Epidermal melanocyte (primary cell): Measurements from ENCODE around the gene EPB41L1.
A peak's percentile ranks its signal among the peaks of the same experiment; 100 is the strongest.

Experiments used
- DNase-seq: peaks from one replicate; pipeline ENCODE4 v3.0.0; 2011; ENCODE audit warnings: low spot score; ENCODE audit not compliant: insufficient read length

Gene EPB41L1

DNA sequence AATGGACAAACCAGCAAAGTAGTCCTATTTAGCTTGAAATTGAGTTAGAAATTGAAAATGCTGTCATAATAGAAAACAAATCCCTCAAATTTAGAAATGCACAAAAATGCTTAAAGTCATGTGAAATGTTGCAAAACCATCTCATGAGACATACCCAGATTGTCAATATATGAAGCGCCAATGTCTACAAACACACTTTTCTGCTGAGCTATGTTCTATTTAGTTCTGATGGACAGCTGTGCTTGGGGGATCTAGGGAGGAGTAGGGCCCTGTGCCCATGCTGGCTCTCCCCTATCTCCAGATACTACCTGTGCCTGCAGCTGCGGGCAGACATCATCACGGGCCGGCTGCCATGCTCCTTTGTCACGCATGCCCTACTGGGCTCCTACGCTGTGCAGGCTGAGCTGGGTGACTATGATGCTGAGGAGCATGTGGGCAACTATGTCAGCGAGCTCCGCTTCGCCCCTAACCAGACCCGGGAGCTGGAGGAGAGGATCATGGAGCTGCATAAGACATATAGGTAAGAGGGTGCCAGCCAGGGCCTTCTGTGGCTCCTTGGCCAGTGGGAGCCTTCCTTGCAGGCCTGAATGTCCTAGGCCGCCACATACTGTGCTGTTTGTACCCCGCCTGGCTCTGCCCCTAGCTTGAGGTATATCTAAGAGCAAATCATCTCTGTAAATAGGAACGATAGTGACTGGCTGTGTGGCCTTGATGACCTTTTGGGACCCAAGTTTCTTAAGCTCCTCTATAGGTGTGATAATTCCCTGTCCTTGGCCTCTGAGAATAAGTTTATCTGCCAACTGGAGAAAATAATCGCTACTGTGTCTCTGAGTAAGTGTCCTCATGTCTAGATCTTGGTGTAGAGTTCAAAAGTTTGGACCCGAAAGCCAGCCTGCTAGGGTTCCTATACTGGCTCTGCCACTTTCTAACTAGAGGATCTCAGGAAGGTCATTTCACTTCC lies 30.6 kb downstream of the EPB41L1 start:
- no peak for DNase-seq

DNA sequence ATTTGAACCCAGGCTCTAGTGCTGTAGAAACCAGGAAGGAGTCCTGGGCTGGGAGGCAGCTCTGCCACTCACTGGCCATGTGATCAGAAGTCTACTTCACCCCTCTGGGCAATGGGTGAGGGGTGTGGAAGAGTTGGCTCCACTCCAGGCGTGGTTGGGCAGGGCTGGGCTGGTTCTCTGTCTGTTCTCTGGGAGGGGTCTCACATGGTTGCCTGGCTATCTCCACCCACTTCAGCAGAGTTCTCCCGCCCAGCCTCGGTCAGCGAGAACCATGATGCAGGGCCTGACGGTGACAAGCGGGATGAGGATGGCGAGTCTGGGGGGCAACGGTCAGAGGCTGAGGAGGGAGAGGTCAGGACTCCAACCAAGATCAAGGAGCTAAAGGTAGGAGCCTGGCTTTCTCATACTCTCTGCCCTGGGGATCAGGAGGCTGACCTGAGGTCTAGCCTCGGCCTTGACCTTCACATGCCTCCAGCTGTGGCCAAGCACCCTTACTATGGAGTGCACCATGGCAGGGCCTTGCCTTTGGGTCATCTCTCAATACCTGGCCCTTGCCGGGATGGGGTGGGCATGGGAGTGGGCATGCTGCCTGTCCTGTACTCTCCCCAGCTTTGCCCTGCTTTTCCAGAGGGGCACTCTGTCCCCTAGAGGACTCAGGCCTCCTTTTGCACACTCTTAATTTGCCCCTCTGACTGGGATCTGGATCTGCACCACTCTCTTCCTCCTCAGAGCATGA lies 39.6 kb downstream of the EPB41L1 start:
- no peak for DNase-seq

DNA sequence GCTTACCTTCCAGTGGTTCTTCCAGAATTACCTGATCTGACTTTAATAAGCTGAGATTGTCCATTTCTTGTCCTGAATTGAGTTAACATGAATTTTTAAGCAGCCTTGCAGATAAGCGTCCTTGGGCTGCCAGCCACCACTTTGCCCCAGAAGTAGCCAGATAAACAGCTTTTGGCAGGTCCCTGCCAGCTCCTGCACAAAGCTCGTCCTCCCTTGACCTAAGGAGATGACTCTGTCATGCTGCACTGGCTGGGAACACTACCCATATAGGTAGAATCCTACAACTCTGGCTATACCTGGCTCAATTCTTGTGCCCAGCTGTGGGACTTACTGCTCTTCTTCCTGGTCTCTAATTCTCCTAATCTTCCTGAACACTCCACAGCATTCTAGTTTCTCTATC lies 42.1 kb downstream of the EPB41L1 start:
- no peak for DNase-seq

DNA sequence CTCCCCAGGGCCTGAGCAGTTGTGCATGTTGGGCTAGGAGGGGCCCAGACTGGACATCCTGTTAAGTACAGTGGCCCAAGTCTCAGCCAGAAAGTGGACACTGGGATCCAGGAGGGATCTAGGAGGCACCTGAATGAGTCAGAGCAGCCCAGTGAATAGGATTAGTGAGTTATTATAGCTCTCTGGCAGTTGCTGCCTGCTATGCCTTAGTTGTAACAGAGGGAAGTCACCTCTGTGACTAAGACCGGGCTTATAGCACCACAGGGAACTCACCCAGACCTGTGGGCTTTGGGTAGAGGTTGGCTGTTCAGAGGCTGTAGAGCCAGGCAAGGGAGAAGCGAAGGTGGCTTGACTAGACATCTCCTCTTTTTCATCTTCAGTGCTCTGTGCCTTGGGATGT lies 42.7 kb downstream of the EPB41L1 start:
- DNase-seq: no peak

DNA sequence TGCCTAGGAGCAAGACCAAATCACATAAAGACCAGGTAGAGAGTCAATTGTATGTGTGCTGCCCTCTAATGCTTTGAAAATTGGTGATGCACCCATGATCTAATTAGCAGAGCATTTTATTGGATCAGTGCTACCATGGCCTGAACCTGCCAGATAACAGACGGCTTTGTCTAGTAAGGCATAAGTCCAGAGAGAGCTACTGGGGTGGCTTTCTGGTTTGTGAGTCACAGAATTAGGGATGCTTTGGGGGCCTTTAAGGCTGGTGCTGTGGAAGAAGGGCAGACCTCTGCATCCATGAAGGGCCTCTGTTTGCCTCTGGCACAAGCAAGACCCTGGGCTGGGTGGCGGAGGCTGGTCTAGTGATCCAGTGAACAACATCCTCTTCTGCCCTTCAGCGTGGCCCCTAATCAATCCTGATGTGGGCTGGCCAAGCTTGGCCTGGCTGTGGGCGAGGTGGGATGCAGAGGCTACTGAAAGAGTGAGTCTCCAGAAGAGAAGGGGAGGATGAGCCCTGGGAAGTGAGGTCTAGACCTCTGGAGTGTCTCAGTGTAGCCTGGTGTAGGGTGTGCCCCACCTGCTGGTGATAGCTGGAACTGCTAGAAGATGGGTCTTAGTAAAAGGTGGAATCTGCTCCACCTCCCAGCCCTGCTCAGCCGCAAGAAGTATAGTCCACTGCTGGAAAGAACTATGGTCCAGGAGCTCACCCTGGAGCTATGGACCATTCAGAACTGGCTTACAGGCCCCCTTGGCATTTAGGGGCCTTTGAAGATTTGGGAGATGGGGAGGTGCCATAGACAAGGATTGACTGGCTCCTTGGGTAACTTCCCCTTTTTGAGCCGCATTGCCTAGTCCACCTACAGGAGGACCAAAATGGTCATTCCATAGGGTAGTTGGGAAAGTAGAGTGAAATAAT lies 45.1 kb downstream of the EPB41L1 start:
- DNase-seq: peak; percentile 87

DNA sequence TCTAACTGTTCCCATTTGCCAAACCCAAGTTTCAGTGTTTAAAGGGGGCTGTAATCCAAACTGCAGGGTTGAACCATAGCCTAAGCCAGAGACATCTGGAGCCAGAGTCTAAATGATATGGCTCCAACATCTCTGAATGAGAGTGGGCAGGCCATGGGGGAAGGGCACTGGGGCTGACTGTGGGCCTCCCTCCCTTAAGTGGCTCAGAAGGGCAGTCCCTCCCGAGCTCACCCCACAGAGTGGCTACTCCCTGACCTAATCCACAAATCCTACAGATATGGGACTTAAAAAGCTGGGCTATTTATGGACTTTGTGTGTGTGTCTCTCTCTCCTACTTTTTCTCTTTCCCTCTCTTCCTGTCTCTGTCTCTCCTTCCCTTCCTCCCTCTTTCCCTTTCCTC lies 45.9 kb downstream of the EPB41L1 start:
- DNase-seq: no peak

DNA sequence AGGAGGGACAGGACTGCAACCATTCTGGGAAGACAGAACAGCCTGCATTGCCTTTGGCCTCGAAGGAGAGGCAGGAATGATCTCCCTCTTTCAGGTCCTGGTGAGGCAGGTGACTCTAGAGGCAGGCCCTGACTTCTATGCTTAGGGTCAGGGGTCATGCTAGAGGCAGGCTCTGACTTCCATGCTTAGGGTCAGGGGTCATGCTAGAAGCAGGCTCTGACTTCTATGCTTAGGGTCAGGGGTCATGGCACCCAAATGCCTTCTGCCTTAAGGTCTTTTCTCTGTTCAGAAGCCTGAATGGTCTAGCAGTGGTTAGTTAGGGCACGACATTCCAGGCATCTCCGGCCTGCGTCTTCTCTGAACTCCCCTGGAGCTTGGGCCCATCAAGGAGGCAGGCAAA lies 46.7 kb downstream of the EPB41L1 start:
- DNase-seq: no peak

DNA sequence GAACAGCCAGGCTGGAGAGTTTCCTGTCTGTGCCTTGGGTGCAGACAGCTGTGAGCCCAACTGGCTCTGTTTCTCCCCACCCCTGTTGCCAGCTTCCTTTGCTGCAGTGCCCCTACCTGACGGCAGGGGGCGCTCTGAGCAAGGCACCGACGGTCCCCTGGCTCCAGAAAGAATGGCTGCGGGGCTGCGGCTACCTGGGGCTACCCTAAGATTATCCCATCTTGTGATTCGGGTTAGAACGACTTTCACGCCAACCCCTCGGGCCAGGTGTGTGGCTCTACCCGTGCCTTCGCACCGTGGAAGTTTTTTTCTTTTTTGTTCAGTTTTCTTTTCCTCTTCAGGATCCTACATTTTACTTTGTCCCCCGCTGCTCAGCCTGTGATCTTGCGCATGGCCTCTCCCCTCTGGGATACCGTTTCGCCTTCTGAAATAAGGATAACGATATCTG lies 48.4 kb downstream of the EPB41L1 start:
- DNase-seq: peak; percentile 79

DNA sequence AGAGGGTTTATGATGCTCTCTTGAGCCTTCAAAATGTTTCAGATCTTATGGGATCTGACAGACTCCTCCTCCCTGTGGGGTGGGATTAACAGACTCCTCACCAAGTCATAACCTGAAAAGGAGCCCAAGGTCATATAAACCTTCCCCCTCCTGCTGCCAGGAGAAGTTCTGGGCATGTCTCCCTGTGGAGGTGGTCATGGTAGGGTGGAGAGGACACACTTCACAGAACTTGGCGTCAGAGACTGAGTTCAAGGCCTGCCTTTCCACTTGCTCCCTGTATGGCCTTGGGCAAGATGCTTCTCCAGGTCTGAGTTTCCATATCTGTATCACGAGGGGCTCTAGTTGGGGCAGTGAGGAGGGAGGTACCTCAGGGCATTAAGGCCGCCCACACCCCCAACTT lies 49.3 kb downstream of the EPB41L1 start:
- no peak for DNase-seq

- DNase-seq: no peak
These were observed 50.5 kb downstream of the EPB41L1 start for GRCh38 chr20:36205026-36205425.

DNA sequence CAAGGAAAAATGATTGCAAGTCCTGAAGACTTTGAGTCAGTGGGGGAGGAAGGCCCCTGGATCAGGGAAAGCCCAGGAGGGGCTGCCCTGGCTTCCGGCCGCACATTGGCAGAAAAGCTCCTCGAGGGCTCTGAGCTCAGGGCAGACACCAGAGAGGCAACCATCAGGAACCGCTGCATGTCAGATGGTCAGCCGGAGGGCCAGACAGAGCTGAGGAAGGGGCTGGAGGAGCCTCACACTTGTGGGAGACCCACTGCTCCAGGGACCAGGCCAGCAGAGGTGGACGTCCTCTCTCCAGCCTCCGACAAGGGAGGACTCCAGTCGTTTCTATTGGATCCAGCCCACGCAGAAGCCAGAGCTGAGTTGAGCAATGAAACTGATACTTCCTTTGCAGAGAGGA lies 51.5 kb downstream of the EPB41L1 start:
- no peak for DNase-seq

DNA sequence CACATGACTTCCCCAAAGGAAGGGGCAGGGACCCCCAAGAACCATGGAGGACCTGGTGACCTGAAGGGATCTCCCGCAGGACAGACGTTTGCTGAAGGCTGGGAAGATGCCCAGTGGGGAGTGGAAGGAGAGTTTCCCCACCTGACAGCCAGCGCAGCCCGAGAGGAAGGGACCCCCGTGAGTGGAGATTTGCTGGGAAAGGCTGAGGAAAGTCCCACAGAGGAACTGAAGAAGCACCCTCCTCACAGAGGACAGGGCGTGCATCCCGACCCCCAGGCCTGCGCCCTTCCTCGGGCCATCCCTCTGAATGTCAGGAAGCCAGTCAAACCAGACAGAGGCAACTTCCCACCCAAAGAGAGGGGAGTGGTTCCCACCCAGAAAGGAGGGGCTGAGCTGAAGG lies 52.1 kb downstream of the EPB41L1 start:
- DNase-seq: no peak

- no peak for DNase-seq
These were observed 53.1 kb downstream of the EPB41L1 start for GRCh38 chr20:36207602-36208001.

DNA sequence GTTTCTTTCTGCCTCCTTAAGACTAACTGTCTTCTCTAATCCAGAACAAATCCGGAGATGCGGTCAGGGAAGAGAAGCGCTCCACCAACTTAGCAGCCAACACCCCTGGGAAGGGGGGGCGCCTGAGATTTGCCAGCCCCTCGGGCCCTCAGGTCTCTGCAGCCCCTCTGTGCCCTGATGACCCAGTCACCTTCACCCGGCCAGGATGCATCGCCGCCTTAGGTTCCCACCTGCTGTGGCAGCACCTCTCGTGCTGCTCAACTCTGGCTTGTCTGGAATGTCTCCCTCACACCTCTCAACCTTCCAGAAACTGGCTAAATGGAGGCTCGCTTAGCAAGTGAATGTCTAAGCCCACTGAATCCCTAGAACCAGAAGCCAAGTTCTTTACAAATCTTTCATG lies 53.7 kb downstream of the EPB41L1 start:
- no peak for DNase-seq

- DNase-seq: no peak
These were observed 56.0 kb downstream of the EPB41L1 start for GRCh38 chr20:36210436-36211021.

DNA sequence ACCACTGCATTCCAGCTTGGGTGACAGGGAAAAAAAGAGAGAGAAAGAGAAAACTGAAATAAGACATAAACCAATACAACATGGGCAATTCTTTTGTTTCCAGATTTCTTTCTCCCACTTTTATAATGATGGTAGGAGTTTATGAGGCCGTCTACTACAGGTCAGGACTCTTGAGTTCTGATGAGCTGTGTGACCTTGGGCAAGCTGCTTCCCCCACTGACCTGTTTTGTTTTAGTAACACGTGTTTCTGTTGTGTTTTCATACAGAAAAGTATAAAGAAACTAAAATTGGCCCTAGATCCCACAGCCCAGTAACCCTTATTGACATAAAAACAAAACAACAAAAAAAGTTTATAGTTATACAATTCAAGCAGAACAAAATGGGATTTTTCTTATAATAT lies 58.8 kb downstream of the EPB41L1 start:
- no peak for DNase-seq

- peak; percentile 42 for DNase-seq
These were observed 60.2 kb downstream of the EPB41L1 start for GRCh38 chr20:36214684-36215256.

DNA sequence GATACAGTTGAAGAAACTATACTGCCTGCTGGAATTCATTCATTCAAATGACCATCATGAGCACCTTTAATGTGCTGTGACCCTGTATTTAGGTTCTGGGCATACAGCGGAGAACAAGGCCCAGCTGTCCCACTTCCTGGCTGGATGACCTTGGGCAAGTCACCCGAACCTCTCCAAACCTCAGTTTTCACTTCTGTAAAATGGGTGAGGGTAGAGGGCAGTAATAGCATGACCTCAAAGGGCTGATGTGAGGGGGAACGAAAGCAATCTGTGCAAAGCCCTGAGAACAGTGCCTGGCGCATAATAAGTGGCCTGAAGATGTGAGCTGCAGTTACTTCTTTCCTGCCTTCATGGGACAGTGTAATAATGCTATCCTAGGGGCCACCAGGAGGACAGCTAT lies 61.2 kb downstream of the EPB41L1 start:
- no peak for DNase-seq

DNA sequence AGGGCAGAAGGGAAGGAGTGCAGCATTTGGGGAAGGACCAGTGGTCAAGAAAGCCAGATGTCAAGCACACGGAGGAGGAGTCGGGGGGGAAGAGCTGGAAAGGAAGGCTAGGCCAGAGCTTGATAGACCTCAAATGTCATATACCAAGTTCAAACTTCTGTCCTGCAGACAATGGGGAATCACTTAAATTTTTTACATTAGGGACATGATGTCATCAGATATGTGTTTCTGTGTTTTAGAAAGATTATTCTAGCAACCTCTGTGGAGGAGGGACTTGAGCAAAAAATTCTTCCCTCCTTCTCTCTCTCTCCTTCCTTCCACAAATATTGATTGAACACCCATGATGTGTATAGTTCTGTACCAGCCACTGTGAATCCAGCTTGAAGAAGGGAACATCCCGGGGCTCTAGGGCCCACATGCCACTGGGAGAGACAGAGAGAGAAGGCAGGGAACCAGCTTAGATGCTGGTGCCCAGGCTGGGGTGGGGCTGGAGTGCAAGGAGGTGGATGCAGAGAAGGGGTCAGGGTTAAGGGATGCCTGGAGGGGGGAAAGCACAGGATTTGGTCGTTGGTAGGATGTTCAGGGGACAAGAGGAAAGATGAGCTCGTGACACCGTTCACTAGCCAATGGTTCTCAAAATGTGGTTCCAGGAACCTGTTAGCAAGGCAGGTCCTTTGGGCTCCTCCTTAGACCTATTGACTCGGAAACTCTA lies 61.9 kb downstream of the EPB41L1 start:
- DNase-seq: no peak

- DNase-seq: no peak
These were observed 62.7 kb downstream of the EPB41L1 start for GRCh38 chr20:36217226-36217625.
